Stimulated activated CD8-positive, alpha-beta memory T cell treated with anti-CD3 and anti-CD28 coated beads, Interleukin-2, amount 100 ng/mL, for 1 hour (primary cell): ENCODE results near the gene CAPN15.

Experiments
- DNase-seq, 2 donors: peaks; one replicate each; pipeline ENCODE4 v3.0.0-alpha.2; 2020; ENCODE audit warnings: low read depth in 2 of 2

Gene CAPN15

DNA sequence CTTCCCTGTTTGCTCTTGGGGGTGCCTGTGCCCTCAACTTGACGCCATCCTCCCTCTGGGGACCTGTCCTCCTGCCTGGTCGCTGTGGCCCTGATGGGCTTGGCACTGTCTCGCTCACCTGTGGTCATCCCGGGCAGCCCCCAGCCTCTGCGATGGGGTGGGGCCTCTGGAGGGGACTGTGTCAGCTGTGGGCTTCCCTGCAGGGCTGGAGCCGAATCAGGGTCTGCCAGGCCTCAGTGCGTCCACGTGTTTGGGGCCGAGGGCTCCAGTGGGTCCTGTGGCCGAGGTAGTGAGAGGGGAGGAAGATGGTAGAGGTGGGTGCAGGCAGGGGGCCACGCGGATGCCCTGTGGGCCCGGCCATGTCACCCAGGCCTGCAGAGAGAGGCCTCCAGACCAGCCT, 50.3 kb downstream of the CAPN15 start:
- DNase-seq = no peak

DNA sequence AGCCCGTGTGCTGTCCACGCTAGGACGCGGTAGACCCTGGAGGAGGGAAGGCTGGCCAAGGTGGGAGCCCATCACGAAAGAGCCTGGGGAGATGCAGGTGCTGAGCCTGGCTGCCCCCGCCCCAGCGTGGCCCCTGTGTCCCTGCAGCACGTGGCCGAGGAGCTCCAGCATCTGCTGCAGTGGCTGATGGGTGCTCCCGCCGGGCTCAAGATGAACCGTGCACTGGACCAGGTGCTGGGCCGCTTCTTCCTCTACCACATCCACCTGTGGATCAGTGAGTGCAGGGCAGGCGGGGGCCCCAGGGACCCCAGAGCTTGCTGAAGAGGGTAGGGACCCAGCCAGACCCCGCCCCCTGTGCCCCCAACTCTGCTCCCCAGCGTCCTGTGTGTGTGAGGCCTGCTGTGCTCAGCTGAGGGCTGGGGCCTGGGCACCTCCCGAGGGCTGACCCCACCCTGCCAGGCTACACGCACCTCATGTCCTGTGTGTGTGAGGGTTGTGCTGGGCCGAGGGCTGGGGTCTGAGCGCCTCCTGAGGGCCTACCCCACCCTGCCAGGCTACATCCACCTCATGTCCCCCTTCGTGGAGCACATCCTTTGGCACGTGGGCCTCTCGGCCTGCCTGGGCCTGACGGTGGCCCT, 50.8 kb downstream of the CAPN15 start:
- no peak for DNase-seq

DNA sequence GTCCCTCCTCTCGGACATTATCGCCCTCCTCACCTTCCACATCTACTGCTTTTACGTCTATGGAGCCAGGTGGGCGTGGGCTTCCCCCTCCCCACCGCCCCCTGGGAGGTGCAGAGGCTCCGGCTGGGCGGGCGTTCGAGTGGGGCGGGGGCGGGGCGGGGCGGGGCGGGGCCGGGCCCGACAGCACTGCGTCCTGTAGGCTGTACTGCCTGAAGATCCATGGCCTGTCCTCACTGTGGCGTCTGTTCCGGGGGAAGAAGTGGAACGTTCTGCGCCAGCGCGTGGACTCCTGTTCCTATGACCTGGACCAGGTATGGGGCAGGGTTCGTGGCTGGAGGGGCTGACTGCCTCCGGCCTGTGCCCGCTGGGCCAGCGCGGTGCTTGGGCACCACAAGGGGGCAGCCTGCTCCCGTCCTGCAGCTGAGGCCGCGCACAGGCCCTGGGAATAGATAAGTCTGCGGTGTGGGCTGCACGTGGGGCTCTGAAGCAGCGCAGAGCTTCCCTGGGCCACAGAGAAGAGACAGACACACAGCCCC, 51.4 kb downstream of the CAPN15 start:
- peak; percentile 15 to 37 for DNase-seq

DNA sequence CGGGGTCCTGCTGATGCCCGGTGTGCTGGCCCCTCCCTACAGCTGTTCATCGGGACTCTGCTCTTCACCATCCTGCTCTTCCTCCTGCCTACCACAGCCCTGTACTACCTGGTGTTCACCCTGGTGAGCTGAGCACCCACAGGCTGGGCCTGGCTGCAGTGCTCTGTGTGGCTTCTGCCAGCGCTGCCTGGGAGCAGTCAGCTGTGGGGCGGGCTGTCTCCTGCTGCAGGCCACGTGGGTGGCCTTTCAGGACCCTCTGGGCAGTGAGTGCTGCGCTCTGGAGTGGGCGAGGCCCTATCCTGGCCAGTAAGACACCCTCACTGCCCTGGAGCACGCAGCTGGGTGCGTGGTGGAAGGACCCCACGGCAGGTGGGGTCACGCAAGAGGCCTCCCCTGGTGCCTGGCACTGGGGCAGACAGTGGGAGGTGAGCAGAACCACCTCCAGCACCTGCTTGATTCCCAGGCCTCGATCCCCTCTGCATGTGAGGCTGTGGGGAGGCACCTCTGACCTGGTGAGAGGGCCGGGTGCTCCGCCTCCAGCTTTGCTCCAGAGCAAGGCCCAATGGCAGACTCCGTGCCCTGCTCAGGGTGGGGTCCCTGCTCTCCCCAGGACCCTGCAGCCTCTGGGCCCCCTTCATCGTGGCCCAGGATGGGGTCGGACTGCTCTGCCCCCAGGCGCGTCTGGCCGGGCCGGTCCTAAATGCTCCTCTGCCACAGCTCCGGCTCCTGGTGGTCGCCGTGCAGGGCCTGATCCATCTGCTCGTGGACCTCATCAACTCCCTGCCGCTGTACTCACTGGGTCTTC, 52.8 kb downstream of the CAPN15 start:
- no peak for DNase-seq

DNA sequence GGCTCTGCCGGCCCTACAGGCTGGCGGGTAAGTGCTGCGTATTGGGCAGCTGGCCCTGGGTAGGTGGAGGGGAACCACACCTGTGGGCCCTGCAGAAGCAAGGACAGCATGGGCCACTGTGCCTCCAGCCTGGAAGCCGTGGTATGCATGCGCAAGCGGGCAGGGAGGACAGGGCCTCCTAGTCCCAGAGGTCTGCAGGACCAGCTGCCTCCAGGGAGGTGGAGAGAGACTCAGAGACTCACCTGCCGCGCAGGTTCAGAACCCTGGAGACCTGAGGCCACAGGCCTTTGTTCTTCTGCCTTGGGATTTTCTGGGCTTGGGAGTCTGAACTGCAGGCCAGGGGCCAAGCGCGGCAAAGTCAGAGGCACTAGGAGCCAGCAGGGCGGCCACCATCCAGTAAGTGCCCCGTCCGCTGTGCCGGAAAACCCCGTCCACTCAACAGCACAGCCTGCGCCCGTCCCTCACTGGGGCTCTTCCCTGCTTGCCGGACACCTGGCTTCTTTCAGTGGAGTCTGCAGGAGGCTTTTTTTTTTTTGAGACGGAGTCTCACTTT, 53.5 kb downstream of the CAPN15 start:
- DNase-seq = no peak

DNA sequence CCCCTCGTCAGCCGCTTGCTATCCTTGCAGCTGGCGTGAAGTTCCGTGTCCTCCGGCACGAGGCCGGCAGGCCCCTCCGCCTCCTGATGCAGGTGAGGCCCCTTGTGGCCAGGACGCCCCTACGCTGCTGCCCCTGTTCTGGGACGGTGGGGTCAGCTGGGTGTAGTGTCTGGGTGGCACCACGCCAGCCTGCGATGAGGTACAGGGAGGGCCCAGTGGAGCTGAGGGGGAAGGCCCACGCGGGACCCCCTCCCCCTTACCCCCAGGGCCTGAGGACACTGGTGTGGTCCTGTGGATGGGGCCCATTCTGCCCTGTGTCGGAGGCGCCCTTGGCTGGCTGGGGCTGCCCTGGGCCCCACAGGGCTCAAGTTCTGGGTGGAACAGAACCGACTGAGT, 54.7 kb downstream of the CAPN15 start:
- DNase-seq = no peak

DNA sequence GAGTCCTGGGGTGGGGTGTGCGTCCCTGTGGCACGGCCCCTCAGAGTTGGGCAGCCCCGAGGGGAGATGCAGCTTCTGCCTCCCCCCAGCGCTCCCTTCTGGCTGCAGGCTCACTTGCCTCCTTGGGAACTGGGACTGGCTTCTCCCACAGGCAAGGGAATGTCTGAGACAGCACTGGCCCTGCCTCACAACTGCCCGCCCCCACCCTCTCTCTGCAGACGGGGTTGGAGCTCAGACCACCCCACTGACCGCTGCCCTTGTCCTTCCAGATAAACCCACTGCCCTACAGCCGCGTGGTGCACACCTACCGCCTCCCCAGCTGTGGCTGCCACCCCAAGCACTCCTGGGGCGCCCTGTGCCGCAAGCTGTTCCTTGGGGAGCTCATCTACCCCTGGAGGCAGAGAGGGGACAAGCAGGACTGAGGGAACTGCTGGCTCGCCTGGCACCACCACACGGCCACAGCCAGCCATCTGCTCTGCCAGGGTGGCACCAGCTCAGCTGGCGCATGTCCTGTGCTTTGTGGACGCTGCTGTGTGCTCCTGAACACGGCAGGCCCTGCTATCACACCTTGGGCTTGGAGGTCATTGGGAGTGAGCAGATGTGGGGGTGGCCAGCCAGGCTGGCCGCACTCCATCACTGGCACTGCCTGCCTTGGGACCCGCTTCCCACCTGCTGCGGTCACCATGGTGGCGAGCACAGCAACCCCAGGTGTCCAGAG, 55.3 kb downstream of the CAPN15 start:
- no peak for DNase-seq

DNA sequence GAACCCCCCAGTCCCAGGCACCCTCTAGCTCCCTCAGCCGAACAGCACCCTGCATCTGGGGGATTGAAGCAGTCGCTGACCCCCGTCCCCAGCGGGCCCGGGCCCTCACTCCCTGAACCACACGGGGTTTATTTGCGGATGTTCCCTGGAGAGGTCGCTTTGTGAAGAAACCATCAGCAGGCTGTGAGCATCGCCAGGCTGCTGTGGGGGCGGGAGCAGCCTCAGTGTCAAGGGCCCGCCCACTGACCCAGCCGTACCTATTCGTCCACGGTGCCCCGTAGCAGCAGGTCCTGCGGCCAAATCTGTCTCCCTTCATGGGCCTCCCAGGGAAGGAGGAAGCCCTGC, 55.9 kb downstream of the CAPN15 start:
- no peak for DNase-seq

DNA sequence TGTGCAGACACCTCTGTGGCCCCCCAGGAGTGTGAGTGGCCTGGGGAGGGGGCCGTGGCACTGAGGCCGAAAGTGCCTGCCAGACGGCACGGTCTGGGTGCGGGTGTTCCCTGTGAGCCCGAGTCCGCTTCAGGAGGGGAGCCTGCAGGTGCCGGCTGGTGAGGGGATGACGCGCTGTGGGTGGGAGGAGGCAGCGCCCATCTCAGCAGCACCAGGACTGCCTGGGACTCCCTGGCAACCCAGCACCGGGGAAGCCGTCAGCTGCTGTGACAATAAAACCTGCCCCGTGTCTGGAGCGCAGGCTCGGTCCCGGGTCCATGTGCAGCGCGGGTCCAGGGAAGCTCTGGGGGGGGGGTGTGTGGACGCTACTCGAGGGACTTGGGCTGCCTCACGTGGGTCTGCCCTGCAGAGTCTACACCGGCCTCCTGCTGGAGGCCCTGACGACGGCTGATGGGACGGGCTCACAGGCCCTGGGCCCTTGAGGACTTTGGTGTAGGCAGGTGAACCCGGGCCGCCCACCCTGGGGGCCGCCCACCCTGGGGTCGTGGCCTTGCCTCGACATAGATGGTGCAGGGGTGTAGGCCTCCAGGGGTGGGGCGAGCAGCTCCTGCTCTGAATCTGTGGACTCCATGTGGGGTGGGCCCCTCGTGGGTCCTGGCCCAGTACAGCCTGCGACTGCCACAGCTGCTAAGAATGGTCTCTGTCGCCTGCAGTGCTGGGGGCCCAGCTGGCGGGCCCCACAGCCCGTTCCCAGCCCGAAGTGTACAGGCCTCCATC, 56.5 kb downstream of the CAPN15 start:
- no peak for DNase-seq

DNA sequence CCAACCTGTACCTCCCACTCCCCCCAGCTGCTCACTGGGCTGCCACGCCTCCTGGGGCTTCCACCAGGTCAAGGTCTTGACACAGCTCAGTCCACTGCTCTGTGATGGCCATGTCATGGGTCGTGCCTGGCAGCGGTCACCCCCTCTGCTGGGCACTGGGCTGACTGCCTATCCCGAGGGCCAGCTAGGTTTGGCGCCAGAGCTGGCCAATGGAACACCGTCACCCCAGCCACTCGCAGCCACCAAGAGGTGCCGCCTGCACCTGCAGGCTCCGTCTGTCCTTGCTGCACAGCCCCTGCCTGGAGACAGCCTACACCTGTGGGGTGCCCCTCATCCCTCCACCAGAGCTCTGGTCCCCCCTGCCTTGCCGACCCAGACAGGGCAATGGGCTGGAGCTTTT, 57.8 kb downstream of the CAPN15 start:
- no peak for DNase-seq

DNA sequence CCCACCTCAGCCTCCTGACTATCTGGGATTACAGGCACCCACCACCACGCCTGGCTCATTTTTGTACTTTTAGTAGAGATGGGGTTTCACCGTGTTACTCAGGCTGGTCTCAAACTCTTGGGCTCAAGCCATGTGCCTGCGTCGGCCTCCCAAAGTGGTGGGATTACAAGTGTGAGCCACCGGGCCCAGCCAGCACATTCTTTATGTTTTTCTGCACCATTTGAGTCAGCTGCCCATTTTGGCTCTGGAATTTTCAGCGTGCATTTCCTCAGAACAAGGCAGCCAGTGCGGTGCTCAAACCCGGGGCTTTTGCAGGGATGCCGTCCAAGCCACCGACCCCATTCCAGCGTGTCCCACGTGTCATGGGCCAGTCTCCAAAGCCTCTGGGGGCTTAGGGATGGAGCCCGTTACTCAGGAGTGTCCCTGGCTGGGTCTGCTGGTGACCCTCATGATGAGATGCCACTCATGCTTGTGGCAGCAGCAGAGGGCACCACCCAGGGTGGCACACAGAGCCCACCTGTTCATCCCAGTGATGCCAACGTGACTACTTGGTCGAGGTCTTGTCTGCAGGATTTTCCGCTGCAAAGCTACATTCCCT, 58.6 kb downstream of the CAPN15 start:
- DNase-seq = no peak

DNA sequence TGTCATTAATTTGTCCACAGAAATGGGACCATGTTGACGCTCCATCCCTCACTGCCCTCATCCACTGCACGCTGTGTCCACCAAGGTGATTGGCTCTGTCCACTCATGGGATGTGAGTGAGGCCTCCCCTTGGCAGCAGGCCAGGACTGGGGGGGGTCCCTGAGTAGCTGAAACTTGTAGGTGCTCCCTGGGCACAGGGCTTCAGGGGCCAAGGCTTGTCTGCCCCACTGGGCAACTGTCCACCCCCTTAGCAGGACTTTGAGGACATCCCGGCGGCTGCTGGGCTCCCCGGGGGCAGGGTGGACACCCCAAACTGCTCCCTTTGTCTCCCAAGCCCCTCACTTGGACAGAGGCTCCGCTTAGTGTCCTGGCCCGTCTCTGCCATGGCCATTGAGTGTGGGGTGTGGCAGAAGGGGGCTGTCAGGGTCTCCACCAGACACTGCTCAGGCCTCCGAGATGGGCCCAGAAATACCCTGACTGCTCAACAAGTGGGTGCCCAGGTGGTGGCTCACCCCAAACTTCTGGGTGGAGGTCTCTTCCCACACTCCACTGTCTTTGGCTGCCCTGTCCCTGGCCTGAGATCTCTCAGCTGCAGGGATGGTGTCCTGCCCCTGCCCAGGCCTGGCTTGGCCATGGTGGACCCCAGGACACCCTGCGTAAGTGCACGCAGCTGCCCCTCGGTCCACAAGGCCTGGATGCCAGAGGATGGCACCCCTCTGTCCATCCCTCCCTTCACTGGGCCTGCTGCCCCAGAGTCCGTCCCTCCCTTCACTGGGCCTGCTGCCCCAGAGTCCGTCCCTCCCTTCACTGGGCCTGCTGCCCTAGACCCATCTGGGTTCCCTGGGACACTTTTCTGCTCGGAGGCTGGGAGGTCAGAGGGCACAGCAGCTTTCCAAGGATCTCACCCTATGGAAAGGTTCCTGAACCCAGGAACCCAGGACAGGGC, 59.4 kb downstream of the CAPN15 start:
- no peak for DNase-seq

DNA sequence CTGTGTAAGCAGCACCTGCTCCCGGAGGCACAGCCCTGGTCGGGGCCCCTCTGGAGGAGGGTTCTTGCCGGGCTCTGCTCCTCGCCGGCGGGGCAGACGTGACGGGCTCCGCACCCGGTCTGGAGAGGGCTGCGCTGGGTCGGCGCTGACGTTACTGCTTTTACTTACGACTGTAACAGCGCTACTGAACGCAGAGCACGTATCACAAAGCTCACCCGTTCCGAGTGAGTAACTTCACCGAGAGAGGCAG, 61.1 kb downstream of the CAPN15 start:
- peak; percentile 20 to 33 for DNase-seq

DNA sequence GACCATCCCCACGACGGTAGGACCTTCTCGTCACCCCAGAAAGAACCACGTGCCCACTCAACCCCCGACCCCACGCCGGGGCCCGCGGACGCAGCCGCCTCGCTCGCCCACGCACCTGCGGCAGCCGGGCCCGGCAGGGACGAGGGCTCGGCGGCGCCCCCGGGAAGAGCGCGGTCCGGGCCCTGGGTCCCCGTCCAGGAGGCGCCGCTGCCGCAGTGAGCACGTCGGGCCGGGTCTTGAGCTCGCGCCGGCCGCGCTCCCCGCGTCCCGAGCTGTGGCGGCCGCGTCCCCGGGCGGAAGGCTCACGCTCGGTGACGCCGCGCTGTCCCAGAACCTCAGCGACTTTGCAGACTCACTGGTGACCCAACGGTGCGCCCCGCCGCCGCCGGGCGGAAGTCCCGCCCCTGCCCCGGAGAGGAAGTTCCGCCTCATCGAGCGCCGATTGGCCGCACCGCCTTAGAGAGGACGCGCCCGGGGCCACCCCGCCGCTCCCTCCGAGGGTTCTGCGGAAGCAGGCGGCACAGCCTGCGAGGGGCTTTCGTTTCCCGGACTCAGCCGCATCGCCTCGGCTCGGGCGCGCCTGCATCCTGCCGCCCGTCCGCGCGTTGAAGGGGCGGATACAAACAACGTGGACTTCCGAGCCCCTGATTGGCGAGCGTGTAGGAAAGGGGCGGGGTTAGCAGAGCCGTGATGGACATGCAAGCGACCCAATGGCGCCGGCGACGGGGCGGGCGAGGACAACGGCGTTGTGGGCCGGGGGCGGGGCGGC, 61.6 kb downstream of the CAPN15 start:
- DNase-seq = peak; percentile 97

DNA sequence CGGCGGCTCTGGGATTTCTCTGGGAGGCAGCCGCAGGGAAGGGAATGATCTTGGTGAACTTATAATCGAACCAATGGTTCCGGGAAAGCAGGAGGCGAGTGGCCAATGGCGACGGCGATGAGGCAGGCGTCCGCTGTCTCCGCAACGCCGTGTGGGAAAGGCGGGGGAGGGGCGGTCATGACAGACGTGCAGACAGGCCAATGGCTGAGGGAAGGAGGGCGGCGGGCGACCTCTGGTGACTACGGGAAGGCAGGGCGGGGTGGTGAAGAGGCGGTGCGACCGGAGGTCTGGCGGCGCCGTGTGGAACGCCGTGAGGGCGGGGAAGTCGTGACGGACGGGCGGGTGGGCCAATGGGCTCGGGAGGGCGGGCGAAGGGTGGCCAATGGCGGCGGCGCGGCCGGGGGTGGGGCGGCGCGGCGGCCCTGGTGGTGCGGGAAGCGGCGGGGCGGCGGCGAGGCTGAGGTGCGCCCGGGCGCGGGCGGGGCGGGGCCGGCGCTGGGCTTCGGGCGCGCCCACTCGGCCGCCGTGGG, 62.2 kb downstream of the CAPN15 start, which contains the start of gene RAB40C:
Gene RAB40C (plus strand): TSS at position 409 of the 530 bp plus-strand sequence. CDS start 226 bp downstream, outside the sequence.
- peak; percentile 96 to 99 for DNase-seq

DNA sequence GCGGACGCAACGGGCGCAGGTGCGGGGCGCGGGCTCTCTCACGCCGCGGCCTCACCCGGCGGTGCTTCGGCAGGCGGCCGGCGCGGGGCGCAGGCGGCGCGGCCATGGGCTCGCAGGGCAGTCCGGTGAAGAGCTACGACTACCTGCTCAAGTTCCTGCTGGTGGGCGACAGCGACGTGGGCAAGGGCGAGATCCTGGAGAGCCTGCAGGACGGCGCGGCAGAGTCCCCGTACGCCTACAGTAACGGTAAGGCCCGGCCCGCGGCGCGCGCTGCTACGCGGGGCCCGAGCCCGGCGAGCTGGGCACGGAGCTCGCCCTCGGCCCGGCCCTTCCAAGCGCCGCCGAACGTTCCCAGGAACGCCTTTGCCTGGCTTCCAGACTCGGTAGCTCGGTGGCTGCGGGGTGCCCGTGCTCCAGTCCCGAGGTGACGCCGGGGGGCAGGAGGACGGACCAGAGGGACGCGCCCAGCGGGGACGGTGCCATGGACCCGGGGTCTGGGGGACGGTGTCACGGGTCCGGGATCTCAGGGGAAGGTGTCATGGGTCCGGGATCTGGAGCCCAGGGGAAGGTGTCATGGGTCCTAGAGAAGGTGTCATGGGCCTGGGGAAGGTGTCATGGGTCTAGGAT, 62.8 kb downstream of the CAPN15 start:
- DNase-seq = no peak

DNA sequence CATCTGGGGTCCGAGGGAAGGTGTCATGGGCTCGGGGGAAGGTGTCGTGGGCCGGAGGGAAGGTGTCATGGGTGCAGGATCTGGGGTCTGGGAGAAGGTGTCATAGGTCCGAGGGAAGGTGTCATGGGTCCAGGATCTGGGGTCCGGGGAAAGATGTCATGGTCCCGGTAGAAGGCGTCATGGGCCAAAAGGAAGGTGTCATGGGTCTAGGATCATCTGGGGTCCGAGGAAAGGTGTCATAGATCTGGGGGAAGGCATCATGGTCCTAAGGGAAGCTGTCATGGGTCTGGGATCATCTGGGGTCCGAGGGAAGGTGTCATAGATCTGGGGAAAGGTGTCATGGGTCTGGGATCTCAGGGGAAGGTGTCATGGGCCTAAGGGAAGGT, 63.3 kb downstream of the CAPN15 start:
- no peak for DNase-seq

DNA sequence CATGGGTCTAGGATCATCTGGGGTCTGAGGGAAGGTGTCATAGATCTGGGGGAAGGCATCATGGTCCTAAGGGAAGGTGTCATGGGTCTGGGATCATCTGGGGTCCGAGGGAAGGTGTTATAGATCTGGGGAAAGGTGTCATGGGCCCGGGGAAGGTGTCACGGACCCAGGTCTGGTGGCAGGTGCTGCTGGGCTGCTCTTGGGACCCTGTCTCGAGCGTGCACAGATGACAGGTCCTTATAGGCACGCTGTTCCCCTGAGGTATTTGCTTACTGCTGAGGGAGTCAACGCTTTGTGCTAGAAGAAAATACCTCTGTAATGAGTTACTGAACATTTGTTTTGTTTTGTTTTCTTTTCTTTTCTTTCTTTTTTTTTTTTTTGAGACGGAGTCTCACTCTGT, 63.7 kb downstream of the CAPN15 start:
- no peak for DNase-seq
